GM21447 (cell line): Measurements from ENCODE around the gene TFB1M.
"Not testable (repeated sequence)": the region's sequence is repeated elsewhere in the genome, so short reads cannot be mapped to it uniquely, and the experiment has no call there.

Experiments used
- ATAC-seq: cut with Tn5 transposase; IDR thresholded peaks from one replicate; pipeline ENCODE4 v1.9.1; 2021; ENCODE audit not compliant: unreplicated experiment

The TFB1M gene

GRCh38 chr6:155306958-155307357 is 7.3 kb downstream of the TFB1M start:
- ATAC-seq = no peak

DNA sequence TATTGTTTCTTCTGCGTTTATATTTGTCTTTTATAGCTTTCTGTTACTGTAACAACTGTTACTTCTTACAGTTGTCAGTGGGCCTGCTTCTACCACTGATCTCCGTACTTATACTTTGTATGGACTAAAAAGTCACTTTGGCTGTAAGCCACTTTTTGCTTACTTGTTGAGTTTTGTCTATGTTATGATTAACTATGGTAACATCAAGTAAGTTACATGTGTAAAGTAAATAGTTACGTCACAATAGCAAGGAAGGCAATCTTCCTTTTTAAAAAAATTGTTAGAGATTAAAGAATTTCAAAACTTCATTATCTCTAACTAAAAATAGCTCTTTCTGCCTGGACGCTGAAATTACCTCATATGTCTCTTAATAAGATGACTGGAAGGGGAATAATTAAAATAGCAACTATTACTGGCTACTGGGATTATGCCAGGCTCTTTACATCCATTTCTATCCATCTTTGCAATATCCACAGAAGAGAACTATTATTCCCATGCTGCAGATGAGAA is 10.9 kb downstream of the TFB1M start:
- no peak for ATAC-seq

GRCh38 chr6:155301867-155302266 is 12.4 kb downstream of the TFB1M start:
- no peak for ATAC-seq

DNA sequence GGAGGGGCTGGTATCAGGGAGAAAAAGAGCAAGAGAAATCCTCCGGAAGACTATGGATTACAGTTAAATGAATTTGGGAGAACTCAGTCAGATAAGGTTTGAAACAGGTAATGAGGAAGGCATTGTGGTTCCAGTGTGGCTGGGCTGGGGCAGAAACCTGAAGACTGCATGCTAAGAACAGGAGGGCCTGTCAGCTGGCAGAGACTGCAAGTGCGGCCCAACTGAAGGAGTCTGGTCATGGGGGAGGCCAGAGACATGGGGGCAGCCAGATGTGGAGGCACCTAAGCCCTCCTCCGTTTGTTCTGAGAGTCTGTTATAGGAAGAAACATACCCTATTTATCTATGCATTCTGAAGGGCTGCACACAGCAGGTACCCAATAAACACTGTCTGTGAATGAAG is 16.6 kb downstream of the TFB1M start:
- ATAC-seq = no peak

- ATAC-seq = no peak
Measured at GRCh38 chr6:155292711-155293110, 21.6 kb downstream of the TFB1M start.

GRCh38 chr6:155291291-155291690 is 23.0 kb downstream of the TFB1M start:
- ATAC-seq = no peak

GRCh38 chr6:155290491-155290890 is 23.8 kb downstream of the TFB1M start:
- ATAC-seq = no peak

- no peak for ATAC-seq
Measured at GRCh38 chr6:155287762-155288161, 26.5 kb downstream of the TFB1M start.

DNA sequence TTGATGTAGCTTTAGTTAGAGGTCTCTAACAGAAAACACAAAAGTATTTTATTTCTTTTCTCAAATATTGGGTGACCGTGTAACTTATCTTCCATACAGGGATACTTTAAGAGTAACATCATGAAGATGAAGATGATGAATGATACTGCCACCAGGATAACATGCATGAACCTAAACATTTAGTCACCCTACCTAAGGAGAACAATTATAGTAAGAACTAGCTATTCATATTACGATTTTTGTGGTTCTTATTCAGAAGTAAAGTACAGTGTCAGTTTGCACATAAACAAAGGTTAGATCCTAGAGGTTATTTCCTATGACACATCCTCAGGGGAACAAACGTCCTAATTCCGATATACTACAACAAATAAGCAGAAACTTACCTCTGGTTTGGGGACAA is 29.5 kb downstream of the TFB1M start:
- ATAC-seq = no peak

GRCh38 chr6:155278319-155279049 is 35.8 kb downstream of the TFB1M start:
- ATAC-seq = no peak

DNA sequence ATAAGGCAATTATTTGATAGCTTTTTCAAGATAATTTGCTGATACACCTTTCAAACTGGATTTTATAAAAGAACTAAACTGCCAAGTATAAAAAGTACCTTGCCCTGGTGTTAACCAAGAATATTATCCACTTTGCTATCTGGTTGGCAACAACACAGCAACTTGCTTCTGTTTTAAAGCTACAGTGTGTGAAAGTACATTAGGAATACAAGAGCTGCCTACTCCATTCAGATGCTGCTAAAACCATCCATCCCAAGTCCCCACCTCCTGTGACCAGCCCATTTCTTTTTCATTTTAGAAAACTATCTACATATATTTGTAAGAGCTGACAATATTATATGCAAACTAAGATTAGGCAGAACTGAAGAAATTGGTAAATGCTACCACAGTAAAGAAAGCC is 37.6 kb downstream of the TFB1M start:
- no peak for ATAC-seq

DNA sequence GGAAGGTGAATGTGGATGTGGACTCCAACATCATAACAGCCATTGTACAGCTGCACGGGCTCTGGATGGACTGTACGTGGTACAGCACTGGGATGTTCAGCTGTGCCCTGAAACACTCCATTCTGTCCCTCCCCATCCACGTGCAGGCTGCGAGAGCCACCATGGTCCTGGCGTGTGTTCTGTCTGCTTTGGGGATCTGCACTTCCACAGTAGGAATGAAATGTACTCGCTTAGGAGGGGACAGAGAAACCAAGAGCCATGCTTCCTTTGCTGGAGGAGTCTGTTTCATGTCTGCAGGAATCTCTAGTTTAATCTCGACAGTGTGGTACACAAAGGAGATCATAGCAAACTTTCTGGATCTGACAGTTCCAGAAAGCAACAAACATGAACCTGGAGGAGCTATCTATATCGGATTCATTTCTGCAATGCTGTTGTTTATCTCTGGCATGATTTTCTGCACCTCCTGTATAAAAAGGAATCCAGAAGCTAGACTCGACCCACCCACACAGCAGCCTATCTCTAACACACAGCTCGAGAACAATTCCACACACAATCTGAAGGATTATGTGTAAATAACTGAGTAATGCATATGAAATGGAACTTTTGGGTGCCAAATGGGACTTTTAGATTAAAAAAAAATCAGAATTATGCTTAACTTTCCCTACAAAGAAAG is 38.3 kb downstream of the TFB1M start:
- no peak for ATAC-seq

DNA sequence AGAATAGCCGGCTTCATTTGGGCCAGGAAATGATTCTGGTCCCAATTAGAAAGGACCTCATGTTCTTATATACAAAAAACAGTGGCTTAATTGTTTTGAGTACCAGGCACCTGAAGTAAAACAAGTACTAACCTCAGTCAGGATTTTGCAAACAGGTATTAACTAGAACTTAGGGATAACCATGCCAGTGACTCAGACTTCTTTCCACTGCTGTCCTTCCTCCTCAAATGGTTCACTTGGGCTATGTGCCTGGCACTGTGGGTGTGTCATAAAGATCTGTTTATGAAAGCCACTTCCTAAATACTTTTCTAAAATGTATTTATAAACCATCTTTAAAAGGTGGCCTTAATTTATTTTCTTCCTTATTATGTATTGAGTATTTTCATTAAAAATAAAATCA is 39.8 kb downstream of the TFB1M start:
- no peak for ATAC-seq

DNA sequence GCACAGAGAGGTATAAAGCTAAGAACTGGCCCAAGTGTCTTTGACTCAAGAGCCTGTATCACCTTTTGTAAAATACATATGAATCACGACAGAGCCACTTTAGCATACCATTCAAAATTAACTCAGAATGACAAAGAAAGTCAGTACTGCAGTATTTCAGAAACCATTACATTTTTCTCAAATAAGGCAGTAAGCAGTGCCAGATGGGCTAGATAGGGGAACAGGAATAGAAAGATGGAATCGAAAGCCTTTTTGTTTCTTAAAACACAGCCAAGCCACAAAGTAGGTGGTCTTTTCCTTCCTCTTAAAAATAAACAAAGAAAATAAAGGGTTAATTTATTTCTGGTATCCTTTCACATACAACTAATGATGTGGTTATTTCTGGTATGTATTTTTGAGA is 40.2 kb downstream of the TFB1M start:
- ATAC-seq = no peak

DNA sequence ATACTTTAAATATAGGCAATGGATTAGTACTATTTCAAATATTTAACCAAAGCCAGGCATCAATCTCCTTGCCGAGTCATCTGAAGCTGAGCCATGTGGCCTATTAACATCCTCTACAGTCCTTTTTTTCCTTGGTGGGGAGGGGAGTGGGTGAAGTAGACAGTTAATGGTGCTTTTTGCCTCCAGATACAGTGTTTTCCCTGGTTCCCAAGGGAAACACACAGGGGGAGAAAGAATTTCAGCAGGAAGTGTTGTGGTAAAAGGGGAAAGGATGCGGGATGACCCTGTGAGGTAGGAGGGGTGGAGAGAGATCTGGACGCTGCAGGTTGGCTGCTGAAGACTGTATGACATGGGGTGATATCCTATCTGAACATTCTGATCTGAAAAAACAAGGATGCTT is 40.9 kb downstream of the TFB1M start:
- no peak for ATAC-seq

- ATAC-seq = no peak
Measured at GRCh38 chr6:155272353-155273232, 41.7 kb downstream of the TFB1M start.

DNA sequence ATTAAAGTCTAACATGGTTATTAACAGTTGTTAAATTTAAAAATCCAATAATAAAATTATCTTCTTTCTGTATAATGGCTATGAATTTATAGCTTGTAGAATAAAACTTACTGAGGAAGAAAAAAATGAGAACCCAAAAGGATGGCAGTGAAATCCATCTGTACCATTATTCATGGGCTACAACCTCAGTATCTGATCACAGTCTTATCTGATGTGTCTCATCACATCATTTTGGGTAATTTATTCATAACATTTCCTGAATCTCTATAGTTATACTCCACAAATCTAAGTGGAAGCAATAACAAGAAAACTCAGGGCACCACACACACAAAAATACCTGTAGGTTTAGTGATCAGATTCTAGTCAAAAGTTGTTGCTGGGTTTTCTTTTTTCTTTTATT is 43.1 kb downstream of the TFB1M start:
- ATAC-seq = no peak

GRCh38 chr6:155270561-155271091 is 43.7 kb downstream of the TFB1M start:
- no peak for ATAC-seq

DNA sequence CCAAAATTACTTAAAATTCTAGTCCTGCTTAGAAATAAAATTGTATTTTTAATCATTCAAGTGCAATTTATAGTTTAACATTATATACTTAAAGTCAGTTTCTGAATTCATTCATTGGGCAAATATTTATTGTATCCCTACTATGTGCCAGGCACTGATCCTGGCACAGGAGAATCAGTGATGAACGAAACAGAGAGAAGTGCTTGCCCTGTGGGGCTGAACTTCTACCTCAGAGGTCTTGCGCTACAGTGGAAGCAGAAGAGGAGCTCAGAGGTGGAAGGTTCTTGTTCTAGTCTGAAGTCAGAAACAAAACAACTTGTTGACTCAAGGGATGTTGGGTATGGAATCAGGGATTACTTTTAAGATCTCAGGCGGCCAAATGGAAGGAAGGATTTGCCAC is 44.5 kb downstream of the TFB1M start:
- ATAC-seq = no peak

- not testable (repeated sequence) for ATAC-seq
Measured at GRCh38 chr6:155268088-155268867, 46.0 kb downstream of the TFB1M start.

- ATAC-seq = no peak
Measured at GRCh38 chr6:155267411-155267810, 46.9 kb downstream of the TFB1M start.
